HL-60 (cell line): ENCODE measurements around the gene NEAT1.

Experiments
- POLR2AphosphoS5 ChIP-seq: IDR thresholded peaks from 2 replicates; pipeline ENCODE4 v1.6.1; 2012; ENCODE audit warnings: low read depth
- SPI1 ChIP-seq: IDR thresholded peaks from 2 replicates; pipeline ENCODE4 v1.6.1; 2012; ENCODE audit warnings: low read depth, mild to moderate bottlenecking, borderline replicate concordance
- TF ChIP-seq, protein P1 (sequence below): IDR thresholded peaks from one replicate; pipeline ENCODE4 v1.5.1; 2011; ENCODE audit warnings: low read length, control low read depth, inconsistent platforms; ENCODE audit not compliant: insufficient read depth
- TF ChIP-seq, protein P2 (sequence below): IDR thresholded peaks from 2 replicates; pipeline ENCODE4 v1.6.1; 2012; ENCODE audit warnings: low read depth; ENCODE audit not compliant: insufficient replicate concordance

DNA sequence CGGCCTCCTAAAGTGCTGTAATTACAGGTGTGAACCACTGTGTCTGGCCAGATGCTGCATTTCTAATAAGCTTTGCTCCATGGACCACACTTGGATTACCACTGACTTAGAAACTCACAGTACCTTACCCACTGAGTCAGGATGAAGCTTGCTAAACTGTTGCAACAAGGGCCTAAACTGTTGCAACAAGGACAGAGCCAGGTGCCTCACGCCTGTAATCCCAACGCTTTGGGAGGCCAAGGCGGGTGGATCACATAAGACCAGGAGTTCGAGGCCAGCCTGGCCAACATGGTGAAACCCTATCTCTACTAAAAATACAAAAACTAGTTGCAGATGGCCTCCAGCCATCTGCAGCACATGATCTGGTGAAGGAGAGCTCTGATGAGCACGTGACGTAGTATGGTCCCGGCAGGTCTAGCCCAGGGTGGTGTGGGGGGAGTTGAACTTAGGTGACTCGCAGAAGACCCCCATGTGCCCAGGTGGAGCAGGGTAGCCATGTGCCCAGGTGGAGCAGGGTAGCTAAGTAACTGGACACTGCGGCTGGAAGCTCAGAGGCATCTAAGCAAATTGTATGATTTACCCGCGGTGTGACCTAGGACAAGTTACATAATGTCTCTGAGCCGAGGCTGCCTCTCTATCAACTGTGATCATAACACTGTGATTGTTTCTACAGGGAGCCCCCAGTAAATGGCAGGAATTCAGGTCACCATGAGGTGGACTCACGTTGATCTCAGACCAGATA is 48.6 kb upstream of the NEAT1 start:
- TF ChIP-seq, protein P1, sequence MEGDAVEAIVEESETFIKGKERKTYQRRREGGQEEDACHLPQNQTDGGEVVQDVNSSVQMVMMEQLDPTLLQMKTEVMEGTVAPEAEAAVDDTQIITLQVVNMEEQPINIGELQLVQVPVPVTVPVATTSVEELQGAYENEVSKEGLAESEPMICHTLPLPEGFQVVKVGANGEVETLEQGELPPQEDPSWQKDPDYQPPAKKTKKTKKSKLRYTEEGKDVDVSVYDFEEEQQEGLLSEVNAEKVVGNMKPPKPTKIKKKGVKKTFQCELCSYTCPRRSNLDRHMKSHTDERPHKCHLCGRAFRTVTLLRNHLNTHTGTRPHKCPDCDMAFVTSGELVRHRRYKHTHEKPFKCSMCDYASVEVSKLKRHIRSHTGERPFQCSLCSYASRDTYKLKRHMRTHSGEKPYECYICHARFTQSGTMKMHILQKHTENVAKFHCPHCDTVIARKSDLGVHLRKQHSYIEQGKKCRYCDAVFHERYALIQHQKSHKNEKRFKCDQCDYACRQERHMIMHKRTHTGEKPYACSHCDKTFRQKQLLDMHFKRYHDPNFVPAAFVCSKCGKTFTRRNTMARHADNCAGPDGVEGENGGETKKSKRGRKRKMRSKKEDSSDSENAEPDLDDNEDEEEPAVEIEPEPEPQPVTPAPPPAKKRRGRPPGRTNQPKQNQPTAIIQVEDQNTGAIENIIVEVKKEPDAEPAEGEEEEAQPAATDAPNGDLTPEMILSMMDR, result no peak
- no peak for TF ChIP-seq POLR2AphosphoS5
- no peak for TF ChIP-seq SPI1
- TF ChIP-seq, protein P2, sequence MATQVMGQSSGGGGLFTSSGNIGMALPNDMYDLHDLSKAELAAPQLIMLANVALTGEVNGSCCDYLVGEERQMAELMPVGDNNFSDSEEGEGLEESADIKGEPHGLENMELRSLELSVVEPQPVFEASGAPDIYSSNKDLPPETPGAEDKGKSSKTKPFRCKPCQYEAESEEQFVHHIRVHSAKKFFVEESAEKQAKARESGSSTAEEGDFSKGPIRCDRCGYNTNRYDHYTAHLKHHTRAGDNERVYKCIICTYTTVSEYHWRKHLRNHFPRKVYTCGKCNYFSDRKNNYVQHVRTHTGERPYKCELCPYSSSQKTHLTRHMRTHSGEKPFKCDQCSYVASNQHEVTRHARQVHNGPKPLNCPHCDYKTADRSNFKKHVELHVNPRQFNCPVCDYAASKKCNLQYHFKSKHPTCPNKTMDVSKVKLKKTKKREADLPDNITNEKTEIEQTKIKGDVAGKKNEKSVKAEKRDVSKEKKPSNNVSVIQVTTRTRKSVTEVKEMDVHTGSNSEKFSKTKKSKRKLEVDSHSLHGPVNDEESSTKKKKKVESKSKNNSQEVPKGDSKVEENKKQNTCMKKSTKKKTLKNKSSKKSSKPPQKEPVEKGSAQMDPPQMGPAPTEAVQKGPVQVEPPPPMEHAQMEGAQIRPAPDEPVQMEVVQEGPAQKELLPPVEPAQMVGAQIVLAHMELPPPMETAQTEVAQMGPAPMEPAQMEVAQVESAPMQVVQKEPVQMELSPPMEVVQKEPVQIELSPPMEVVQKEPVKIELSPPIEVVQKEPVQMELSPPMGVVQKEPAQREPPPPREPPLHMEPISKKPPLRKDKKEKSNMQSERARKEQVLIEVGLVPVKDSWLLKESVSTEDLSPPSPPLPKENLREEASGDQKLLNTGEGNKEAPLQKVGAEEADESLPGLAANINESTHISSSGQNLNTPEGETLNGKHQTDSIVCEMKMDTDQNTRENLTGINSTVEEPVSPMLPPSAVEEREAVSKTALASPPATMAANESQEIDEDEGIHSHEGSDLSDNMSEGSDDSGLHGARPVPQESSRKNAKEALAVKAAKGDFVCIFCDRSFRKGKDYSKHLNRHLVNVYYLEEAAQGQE, result no peak
